AG09319 (cell line): ENCODE results near the gene CHD6.

Experiments
- DNase-seq: peaks from one replicate; pipeline ENCODE4 v3.0.0-alpha.2; 2010; ENCODE audit warnings: low read depth; ENCODE audit errors: extremely low read depth
- CTCF ChIP-seq: IDR thresholded peaks from 2 replicates; pipeline ENCODE4 v1.5.1; 2011; ENCODE audit warnings: low read depth, mild to moderate bottlenecking, inconsistent platforms, low read length, moderate library complexity

CHD6 gene

GRCh38 chr20:41406896-41407444 lies 211.2 kb downstream of the CHD6 start:
- no peak for DNase-seq

GRCh38 chr20:41406353-41406752 lies 211.8 kb downstream of the CHD6 start:
- DNase-seq: no peak
- no peak for TF ChIP-seq CTCF

More at GRCh38 chr20:41406896-41407444, 211.2 kb downstream of the CHD6 start:
- TF ChIP-seq CTCF: no peak

- no peak for DNase-seq
- no peak for TF ChIP-seq CTCF
Measured at GRCh38 chr20:41405436-41405835, 212.7 kb downstream of the CHD6 start.

- no peak for DNase-seq
- no peak for TF ChIP-seq CTCF
Measured at GRCh38 chr20:41403604-41404003, 214.6 kb downstream of the CHD6 start.

GRCh38 chr20:41398408-41398807 lies 219.8 kb downstream of the CHD6 start:
- no peak; the same call in 1 of the 2 replicates for TF ChIP-seq CTCF
- DNase-seq: peak; percentile 14

GRCh38 chr20:41395667-41396664 lies 222.2 kb downstream of the CHD6 start:
- DNase-seq: no peak
- TF ChIP-seq CTCF: no peak
